Measurements from ENCODE around the gene SNCAIP.
"Not testable (repeated sequence)": the region's sequence is repeated elsewhere in the genome, so short reads cannot be mapped to it uniquely, and the experiment has no call there.

Gene SNCAIP

GRCh38 chr5:122485226-122485625 is 173.2 kb downstream of the SNCAIP start:
- TF ChIP-seq CTCF (IDR thresholded peaks at IDR 0.05; ENCODE audit: low read depth, low read length, missing control alignments) = no peak
- H3K4me3 ChIP-seq (ENCODE audit: low read depth, low read length) = no peak overlapping the region
- in situ Hi-C loops (cut with HindIII; ENCODE audit: low sequenced_read_pairs) = no loop called here
- no peak for DNase-seq (ENCODE audit: low read depth)

GRCh38 chr5:122486616-122487015 is 174.6 kb downstream of the SNCAIP start:
- H3K4me3 ChIP-seq (ENCODE audit: low read depth, low read length); in situ Hi-C loops (cut with HindIII; ENCODE audit: low sequenced_read_pairs); DNase-seq (ENCODE audit: low read depth): not testable (repeated sequence)

DNA sequence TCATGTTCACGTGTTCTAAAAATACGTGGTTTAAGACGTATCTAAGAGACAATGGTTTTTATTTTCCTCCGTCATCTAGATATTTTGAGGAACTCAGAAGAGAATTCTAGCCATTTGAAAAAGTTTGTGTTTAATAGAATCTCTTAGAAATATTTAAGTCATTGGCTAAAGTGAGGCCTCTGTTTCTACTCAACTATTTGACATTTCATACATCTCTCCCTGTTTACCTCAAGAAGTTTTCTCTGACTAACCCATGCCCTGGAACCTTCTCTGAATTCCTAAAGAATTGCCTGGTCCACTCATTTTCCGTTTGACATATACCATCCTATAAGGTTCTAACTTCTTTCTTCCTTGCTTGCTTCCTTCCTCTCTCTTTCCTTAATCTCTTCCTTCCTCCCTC is 178.7 kb downstream of the SNCAIP start:
- no peak for TF ChIP-seq CTCF (IDR thresholded peaks at IDR 0.05; ENCODE audit: low read depth, low read length, missing control alignments)
- no peak overlapping the region for H3K4me3 ChIP-seq (ENCODE audit: low read depth, low read length)
- in situ Hi-C loops (cut with HindIII; ENCODE audit: low sequenced_read_pairs) = no loop called here
- no peak for DNase-seq (ENCODE audit: low read depth)

GRCh38 chr5:122492675-122493074 is 180.6 kb downstream of the SNCAIP start:
- no peak for DNase-seq (ENCODE audit: low read depth)
- no peak overlapping the region for H3K4me3 ChIP-seq (ENCODE audit: low read depth, low read length)
- TF ChIP-seq CTCF (IDR thresholded peaks at IDR 0.05; ENCODE audit: low read depth, low read length, missing control alignments) = peak; percentile 37
- in situ Hi-C loops (cut with HindIII; ENCODE audit: low sequenced_read_pairs) = no loop called here

GRCh38 chr5:122493091-122494021 is 181.3 kb downstream of the SNCAIP start:
- in situ Hi-C loops (cut with HindIII; ENCODE audit: low sequenced_read_pairs) = no loop called here
- no peak for TF ChIP-seq CTCF (IDR thresholded peaks at IDR 0.05; ENCODE audit: low read depth, low read length, missing control alignments)
- H3K4me3 ChIP-seq (ENCODE audit: low read depth, low read length) = no peak overlapping the region
- peak; percentile 29 for DNase-seq (ENCODE audit: low read depth)

DNA sequence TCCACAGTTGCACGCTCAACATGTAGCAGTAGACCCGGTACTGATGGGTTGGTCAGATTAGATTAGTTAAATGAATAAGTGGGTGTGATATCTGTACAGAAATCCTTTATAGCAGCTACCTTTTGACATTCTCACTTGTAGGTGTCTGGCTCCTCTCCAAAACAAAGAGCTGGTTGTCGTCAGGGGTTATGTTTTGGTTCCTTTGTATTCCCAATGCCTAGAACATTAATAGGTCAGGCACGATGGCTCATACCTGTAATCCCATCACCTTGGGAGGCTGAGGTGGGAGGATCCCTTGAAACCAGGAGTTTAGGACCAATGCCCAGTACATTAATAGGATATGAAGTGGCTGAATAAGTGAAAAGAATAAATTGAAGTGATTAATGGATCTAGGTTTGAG is 182.1 kb downstream of the SNCAIP start:
- TF ChIP-seq CTCF (IDR thresholded peaks at IDR 0.05; ENCODE audit: low read depth, low read length, missing control alignments) = no peak
- in situ Hi-C loops (cut with HindIII; ENCODE audit: low sequenced_read_pairs) = no loop called here
- no peak overlapping the region for H3K4me3 ChIP-seq (ENCODE audit: low read depth, low read length)
- no peak for DNase-seq (ENCODE audit: low read depth)

DNA sequence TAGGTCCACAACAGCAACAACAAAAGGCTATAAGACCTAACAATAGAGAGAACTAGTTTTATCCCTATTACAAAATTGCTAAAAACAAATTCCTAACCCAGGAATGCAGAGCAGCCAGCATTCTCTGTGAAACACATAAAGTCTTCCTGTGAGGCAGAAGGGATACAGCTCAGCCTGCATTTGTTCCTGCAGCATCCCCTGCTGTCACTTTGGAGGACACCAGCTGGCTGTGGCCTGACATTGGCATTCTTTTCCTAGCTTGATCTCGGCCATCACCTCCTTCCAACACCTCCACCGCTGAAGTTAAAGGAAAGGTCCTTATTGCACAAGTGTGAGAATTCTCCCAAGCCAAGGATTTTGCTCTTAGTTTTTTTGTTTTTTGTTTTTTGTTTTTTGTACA is 186.1 kb downstream of the SNCAIP start:
- in situ Hi-C loops (cut with HindIII; ENCODE audit: low sequenced_read_pairs) = no loop called here
- H3K4me3 ChIP-seq (ENCODE audit: low read depth, low read length) = no peak overlapping the region
- DNase-seq (ENCODE audit: low read depth) = no peak
- peak; percentile 47 for TF ChIP-seq CTCF (IDR thresholded peaks at IDR 0.05; ENCODE audit: low read depth, low read length, missing control alignments)
